Measurements from ENCODE around the gene ZKSCAN1.
"Not testable (repeated sequence)": the region's sequence is repeated elsewhere in the genome, so short reads cannot be mapped to it uniquely, and the experiment has no call there.

Gene ZKSCAN1

GRCh38 chr7:100003711-100004661 is 11.4 kb upstream of the ZKSCAN1 start:
- no peak for DNase-seq

GRCh38 chr7:100007887-100008286 is 7.5 kb upstream of the ZKSCAN1 start:
- no peak for DNase-seq

- DNase-seq: no peak
Measured at GRCh38 chr7:100008525-100008924, 6.9 kb upstream of the ZKSCAN1 start.

GRCh38 chr7:100009952-100010351 is 5.4 kb upstream of the ZKSCAN1 start:
- DNase-seq: not testable (repeated sequence)

- DNase-seq: no peak
Measured at GRCh38 chr7:100010901-100011300, 4.5 kb upstream of the ZKSCAN1 start.

- DNase-seq: no peak
Measured at GRCh38 chr7:100011516-100011915, 3.9 kb upstream of the ZKSCAN1 start.

- DNase-seq: not testable (repeated sequence)
Measured at GRCh38 chr7:100012385-100013327, 2.7 kb upstream of the ZKSCAN1 start.

GRCh38 chr7:100013328-100013676 is 2.1 kb upstream of the ZKSCAN1 start:
- DNase-seq: no peak

GRCh38 chr7:100016215-100016901 is 962 bp downstream of the ZKSCAN1 start:
- no peak for DNase-seq

- no peak for DNase-seq
Measured at GRCh38 chr7:100017300-100017699, 1.9 kb downstream of the ZKSCAN1 start.

GRCh38 chr7:100017875-100018274 is 2.5 kb downstream of the ZKSCAN1 start:
- no peak for DNase-seq

GRCh38 chr7:100019908-100020307 is 4.5 kb downstream of the ZKSCAN1 start:
- DNase-seq: no peak

GRCh38 chr7:100021297-100021696 is 5.9 kb downstream of the ZKSCAN1 start:
- DNase-seq: no peak

- DNase-seq: no peak
Measured at GRCh38 chr7:100022621-100023020, 7.2 kb downstream of the ZKSCAN1 start.

- no peak for DNase-seq
Measured at GRCh38 chr7:100023526-100023925, 8.1 kb downstream of the ZKSCAN1 start.

- no peak for DNase-seq
Measured at GRCh38 chr7:100024020-100024619, 8.7 kb downstream of the ZKSCAN1 start.

GRCh38 chr7:100027197-100027596 is 11.8 kb downstream of the ZKSCAN1 start:
- no peak for DNase-seq

- DNase-seq: no peak
Measured at GRCh38 chr7:100029596-100029995, 14.2 kb downstream of the ZKSCAN1 start.

- no peak for DNase-seq
Measured at GRCh38 chr7:100033526-100033925, 18.1 kb downstream of the ZKSCAN1 start.

GRCh38 chr7:100034871-100035510 is 19.6 kb downstream of the ZKSCAN1 start:
- DNase-seq: no peak

GRCh38 chr7:100035876-100036275 is 20.5 kb downstream of the ZKSCAN1 start:
- no peak for DNase-seq

- no peak for DNase-seq
Measured at GRCh38 chr7:100038326-100038725, 22.9 kb downstream of the ZKSCAN1 start.
